HG02610 (cell line): ENCODE measurements around the gene KCNN3.
"Not testable (repeated sequence)": the region's sequence is repeated elsewhere in the genome, so short reads cannot be mapped to it uniquely, and the experiment has no call there.

ENCODE experiments used
- ATAC-seq: cut with Tn5 transposase; IDR thresholded peaks from one replicate; pipeline ENCODE4 v1.9.1; 2021; ENCODE audit warnings: mild to moderate bottlenecking, moderate library complexity; ENCODE audit not compliant: unreplicated experiment

The KCNN3 gene

GRCh38 chr1:154714638-154715037 lies 155.4 kb downstream of the KCNN3 start:
- no peak for ATAC-seq

GRCh38 chr1:154714052-154714623 lies 155.9 kb downstream of the KCNN3 start:
- ATAC-seq = no peak

DNA sequence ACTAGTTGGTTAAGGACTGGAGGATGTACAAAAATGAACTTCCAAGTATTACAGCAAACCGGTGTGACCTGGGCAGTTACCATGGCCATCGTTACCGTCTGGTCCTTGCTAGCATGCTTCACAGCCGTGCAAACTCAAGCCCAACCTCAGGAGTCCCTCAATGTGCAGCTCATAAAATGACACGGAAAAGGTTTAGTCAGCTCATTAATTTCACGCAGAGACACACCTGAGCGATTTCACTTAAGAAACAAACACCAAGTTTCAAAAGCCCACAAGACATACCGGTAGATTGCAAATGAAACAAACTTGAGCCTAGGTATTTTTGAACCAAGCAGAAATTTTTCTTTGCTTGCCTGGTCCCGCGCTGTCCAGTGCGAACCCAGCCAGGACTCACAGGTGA lies 157.1 kb downstream of the KCNN3 start:
- no peak for ATAC-seq

DNA sequence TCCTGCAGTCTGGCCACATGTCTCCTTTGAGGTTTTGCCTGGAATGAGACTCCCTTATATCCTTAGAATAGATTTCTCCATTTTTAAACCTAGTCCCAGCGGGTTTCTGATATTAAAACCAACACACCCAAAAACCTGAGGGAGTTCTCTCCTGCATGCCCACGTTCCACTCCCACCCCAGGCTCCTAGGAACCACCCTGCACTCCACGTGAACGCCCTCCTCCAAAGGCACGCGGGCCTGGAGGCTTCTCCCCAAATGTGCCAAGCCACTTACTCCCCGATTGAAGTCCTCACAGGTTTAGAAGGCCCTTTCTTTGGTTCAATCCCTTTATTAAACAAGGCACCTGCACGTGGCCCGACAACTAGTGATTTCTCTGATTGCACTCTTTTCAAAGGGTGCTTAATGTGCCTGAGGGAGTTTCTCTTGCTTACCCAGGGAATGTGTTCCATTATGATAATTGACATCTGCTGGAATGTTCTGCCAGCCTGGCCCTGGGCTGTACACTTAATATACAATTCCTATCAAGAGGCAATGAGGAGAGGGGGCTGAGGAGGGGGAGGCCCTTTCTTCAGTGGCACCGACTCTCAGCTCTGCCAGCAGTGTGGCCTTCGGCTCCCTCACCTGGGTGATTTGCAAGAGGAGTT lies 157.8 kb downstream of the KCNN3 start:
- no peak for ATAC-seq

DNA sequence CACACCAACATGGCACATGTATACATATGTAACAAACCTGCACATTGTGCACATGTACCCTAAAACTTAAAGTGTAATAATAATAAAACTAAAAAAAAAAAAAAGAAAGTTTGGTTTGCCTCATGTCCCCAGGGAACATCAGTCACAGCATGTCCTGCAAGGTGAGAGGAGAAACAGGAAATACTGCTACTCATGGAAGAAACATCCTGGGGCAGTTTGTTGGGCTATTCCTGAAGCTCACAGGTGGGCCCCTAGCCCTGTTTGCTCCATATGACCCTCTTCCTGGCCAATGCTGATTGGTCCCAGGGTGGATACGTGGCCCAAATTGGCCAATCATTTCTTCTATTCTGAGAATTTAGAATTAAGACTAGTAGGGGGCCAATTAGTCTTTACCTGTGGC lies 158.7 kb downstream of the KCNN3 start:
- no peak for ATAC-seq

DNA sequence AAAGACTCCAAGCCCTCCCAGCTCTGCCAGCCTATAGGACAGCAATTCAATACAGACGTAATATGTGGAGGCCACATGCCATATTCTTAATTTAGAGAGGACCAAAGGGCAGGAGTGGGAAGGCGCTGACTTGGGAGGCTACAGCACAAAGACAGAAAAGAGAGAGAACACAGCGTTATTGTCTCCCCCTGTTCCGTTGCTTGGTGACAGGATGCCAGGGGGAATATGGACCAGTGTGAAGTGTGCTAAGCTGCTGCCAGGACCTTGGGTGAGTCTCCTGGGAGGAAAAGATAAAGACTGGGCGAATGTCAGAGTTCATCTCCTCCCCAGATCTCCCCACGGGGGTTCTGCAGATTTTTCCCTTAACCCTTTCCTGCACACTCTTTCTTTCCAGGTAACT lies 160.0 kb downstream of the KCNN3 start:
- no peak for ATAC-seq

DNA sequence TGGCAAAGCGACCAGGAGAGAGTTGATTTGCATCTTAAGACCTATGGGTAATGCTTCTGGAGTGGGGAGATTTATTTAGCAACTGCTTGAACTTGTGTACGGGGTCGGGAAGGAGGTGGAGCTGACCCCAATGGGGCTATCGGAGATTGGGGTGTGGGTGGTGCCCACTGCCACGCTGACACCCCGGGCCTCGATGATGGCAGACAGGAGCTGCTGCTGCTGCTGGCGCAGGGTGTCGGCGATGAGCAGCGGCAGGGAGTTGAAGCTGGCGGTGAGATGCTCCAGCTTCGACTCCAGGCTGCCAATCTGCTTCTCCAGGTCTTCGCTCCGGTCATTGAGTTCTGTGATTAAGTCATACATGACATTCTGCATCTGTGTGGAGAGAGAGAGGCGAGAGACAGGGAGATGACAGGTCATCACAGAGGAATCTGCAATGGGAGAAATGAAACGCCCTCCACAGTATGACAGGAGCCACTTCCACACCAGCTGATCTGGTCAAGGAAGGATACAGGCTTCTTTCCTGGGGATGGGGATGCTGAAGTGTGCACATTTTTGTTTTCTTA lies 162.1 kb downstream of the KCNN3 start:
- no peak for ATAC-seq

DNA sequence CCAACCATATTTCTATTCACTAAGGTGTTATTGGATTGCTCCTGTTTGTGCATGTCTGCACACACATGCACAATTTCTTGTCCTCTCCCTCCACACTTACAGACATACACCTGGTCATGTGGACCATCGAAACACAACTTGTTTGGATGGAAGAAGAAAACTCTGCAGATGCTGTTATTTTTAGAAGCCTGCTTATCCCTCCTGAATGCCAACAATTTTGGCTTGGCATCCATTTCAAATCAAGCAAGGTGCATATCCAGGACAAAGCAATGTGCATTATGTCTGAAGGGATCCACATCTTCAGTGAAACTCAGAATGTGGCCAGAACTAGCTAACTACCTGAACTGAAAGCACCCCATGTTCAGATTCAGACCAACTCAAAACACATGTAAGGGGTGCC lies 163.2 kb downstream of the KCNN3 start:
- no peak for ATAC-seq

DNA sequence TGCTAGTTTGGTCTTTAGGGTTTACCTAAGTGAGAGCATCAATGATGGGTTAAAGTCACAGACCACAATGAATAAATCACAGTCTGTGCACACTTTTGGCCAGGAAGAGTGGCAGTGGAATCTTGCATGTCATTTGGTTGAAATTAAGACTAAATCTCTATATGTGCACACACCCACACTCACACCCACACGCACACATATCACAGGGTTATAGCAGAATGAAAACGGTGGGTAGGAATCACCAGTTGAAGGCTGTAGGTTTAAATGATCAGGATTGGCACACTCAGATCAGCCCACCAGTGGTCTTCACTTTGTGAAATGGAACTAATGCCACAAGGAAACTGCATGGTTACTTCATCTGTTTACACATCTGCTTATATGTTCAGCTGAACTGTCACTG lies 164.5 kb downstream of the KCNN3 start:
- no peak for ATAC-seq

DNA sequence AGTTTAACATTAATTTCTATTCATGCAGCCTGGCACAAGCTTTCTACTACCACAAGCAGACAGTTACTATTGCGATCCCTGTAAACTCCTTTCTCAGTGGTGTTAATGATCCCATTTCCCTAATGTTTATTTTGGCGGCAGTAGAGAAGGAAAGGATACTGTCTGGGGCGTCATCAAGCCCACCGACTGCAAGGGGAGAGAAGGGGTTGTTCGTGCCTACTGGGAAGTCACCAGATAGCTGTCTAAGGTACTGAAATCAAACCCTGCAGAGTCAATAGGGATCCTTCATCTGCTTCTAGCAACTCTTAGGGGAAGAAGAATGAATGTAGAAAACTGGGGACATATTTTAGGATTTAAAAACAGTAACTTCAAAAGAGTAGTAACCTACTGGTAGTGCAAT lies 166.9 kb downstream of the KCNN3 start:
- no peak for ATAC-seq

- ATAC-seq = peak; percentile 64
These were observed 171.6 kb downstream of the KCNN3 start for GRCh38 chr1:154698320-154699096.

- ATAC-seq = no peak
These were observed 172.4 kb downstream of the KCNN3 start for GRCh38 chr1:154697710-154698109.

- ATAC-seq = no peak
These were observed 173.6 kb downstream of the KCNN3 start for GRCh38 chr1:154696456-154696855.

- no peak for ATAC-seq
These were observed 174.1 kb downstream of the KCNN3 start for GRCh38 chr1:154695985-154696384.

GRCh38 chr1:154694995-154695394 lies 175.1 kb downstream of the KCNN3 start:
- ATAC-seq = no peak

- ATAC-seq = no peak
These were observed 181.0 kb downstream of the KCNN3 start for GRCh38 chr1:154689083-154689482.

- ATAC-seq = no peak
These were observed 183.6 kb downstream of the KCNN3 start for GRCh38 chr1:154686507-154686906.

GRCh38 chr1:154683820-154684219 lies 186.3 kb downstream of the KCNN3 start:
- no peak for ATAC-seq

DNA sequence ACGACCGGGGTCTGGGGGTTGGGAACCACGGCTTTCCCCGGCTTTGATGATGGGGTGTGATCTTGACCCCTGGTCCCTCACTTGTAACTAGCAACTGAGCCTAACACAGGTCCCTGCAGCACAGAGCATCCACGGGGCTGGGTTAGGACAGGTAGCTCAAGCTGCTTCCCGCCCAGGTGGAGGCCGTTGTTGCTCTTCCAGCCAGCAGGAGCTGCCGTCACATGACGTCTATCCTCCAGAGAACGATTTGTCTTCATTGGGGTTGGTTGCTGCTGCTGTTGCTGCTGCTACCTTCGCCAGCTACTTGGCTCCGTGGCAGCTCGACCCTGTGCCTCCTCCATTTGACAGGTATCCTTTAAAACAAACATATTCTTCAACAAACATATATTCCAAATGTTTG lies 187.8 kb downstream of the KCNN3 start:
- no peak for ATAC-seq

DNA sequence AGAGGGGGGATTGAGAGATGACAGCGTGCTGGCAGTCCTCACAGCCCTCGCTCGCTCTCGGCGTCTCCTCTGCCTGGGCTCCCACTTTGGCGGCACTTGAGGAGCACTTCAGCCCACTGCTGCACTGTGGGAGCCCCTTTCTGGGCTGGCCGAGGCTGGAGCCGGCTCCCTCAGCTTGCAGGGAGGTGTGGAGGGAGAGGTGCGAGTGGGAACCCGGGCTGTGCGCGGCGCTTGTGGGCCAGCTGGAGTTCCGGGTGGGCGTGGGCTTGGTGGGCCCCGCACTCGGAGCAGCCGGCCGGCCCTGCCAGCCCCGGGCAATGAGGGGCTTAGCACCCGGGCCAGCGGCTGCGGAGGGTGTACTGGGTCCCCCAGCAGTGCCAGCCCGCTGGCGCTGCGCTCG lies 192.2 kb downstream of the KCNN3 start:
- ATAC-seq = not testable (repeated sequence)

GRCh38 chr1:154676847-154677246 lies 193.2 kb downstream of the KCNN3 start:
- ATAC-seq = not testable (repeated sequence)

DNA sequence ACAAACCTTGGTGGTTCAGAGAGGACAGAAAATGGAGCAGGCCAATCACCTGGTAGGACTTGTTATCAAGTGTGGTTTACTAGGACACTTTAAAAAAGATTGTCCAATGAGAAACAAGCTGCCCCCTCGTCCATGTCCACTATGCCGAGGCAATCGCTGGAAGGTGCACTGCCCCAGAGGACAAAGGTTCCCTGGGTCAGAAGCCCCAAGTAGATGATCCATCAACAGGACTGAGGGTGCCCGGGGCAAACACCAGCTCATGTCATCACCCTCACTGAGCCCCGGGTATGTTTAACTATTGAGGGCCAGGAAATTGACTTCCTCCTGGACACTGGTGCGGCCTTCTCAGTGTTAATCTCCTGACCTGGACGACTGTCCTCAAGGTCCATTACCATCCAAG lies 195.6 kb downstream of the KCNN3 start:
- ATAC-seq = not testable (repeated sequence)
